ENCODE measurements around the gene THAP11. TPM values are rescaled to one million over a fixed set of nuclear protein-coding genes. Genes with fewer than 3 reads are reported as not detected.

THAP11 gene
- total and polyA plus RNA-seq, 2 of the 13 experiments (the other 11 are each of a cell fraction or from before 2014, with no cell fraction given) = 44.2 to 53.4 TPM

DNA sequence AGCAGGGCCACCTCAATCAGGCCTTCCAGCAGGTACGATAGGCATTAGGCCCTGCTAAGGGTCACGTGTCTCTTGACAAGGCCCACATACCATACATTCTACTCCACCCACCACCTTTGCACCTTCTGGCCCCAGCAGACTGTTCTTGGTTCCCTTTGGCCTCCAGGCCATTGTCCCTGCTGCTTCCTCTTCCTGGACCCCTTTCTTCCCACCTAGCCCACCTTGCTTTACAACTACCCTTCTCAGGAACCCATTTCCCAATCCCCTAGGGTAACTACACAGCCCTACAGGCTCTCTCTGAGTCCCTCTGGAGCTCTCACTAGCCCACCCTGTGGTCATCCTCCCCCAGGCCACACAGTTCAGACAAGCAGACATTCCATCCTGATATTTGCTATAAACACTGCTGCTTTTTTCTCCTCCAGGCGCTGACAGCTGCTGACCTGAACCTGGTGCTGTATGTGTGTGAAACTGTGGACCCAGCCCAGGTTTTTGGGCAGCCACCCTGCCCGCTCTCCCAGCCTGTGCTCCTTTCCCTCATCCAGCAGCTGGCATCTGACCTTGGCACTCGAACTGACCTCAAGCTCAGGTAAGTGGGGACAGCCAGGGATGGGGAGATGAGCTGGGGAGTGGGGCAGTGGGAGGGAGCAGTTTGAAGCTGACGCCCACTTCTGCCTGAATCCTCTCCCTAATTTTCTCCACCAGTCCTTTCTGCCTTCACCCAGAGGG is 41.2 kb downstream of the THAP11 start (continued):
- 0 out of 2 replicates have a peak, but pooled peaks have one; percentile 12 for TF ChIP-seq ZFP91 (CRISPR knock-in tag; IDR thresholded peaks at IDR 0.05; ENCODE audit: borderline replicate concordance)
- TF ChIP-seq ZNF33A (CRISPR knock-in tag; IDR thresholded peaks at IDR 0.05; ENCODE audit: borderline replicate concordance) = no peak
- TF ChIP-seq ZNF12 (CRISPR knock-in tag; IDR thresholded peaks at IDR 0.05) = no peak
- TF ChIP-seq POGZ (CRISPR knock-in tag; IDR thresholded peaks at IDR 0.05) = no peak
- no peak for TF ChIP-seq ZC3H4 (CRISPR knock-in tag; IDR thresholded peaks at IDR 0.05; ENCODE audit: borderline replicate concordance)
- no peak for TF ChIP-seq ZNF557 (CRISPR knock-in tag; IDR thresholded peaks at IDR 0.05)
- TF ChIP-seq JARID2 (CRISPR knock-in tag; IDR thresholded peaks at IDR 0.05; ENCODE audit: insufficient replicate concordance) = peak; percentile 27
- TF ChIP-seq KDM5B (CRISPR knock-in tag; IDR thresholded peaks at IDR 0.05; ENCODE audit: borderline replicate concordance) = no peak
- no peak for TF ChIP-seq MTA1 (CRISPR knock-in tag; IDR thresholded peaks at IDR 0.05; ENCODE audit: borderline replicate concordance)
- TF ChIP-seq MXD4 (CRISPR knock-in tag; IDR thresholded peaks at IDR 0.05) = 0 out of 2 replicates have a peak, but pooled peaks have one; percentile 34
- 0 out of 2 replicates have a peak, but pooled peaks have one; percentile 58 for TF ChIP-seq HNRNPL (IDR thresholded peaks at IDR 0.05; ENCODE audit: low read depth, low read length)
- no peak for TF ChIP-seq HOXA7 (CRISPR knock-in tag; IDR thresholded peaks at IDR 0.05)
- TF ChIP-seq, protein P1, sequence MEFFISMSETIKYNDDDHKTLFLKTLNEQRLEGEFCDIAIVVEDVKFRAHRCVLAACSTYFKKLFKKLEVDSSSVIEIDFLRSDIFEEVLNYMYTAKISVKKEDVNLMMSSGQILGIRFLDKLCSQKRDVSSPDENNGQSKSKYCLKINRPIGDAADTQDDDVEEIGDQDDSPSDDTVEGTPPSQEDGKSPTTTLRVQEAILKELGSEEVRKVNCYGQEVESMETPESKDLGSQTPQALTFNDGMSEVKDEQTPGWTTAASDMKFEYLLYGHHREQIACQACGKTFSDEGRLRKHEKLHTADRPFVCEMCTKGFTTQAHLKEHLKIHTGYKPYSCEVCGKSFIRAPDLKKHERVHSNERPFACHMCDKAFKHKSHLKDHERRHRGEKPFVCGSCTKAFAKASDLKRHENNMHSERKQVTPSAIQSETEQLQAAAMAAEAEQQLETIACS (CRISPR knock-in tag; IDR thresholded peaks at IDR 0.05) = 0 out of 2 replicates have a peak, but pooled peaks have one; percentile 32
- no peak for TF ChIP-seq CERS6 (CRISPR knock-in tag; IDR thresholded peaks at IDR 0.05)
- TF ChIP-seq HOMEZ (CRISPR knock-in tag; IDR thresholded peaks at IDR 0.05; ENCODE audit: low read depth) = no peak
- no peak for TF ChIP-seq ZNF891 (CRISPR knock-in tag; IDR thresholded peaks at IDR 0.05)
- TF ChIP-seq HNF4G (IDR thresholded peaks at IDR 0.05; ENCODE audit: borderline replicate concordance, low read depth, low read length) = peak; percentile 37; the same call in 1 of the 2 replicates
- no peak for TF ChIP-seq HNF4G (CRISPR knock-in tag; IDR thresholded peaks at IDR 0.05; ENCODE audit: borderline replicate concordance, low read depth)
- no peak for TF ChIP-seq SP1 (IDR thresholded peaks at IDR 0.05)
- TF ChIP-seq SP1 (CRISPR knock-in tag; IDR thresholded peaks at IDR 0.05) = no peak
- TF ChIP-seq SOX13 (IDR thresholded peaks at IDR 0.05) = no peak
- peak in 1 of 2 experiments; percentile 43; a peak in 1 of 4 replicates for TF ChIP-seq SOX13 (CRISPR knock-in tag; conservative IDR thresholded peaks at IDR 0.05 in 1 of 2, IDR thresholded peaks at IDR 0.05 in 1 of 2)
- TF ChIP-seq PAWR (CRISPR knock-in tag; IDR thresholded peaks at IDR 0.05; ENCODE audit: borderline replicate concordance) = no peak
- TF ChIP-seq, protein P2, sequence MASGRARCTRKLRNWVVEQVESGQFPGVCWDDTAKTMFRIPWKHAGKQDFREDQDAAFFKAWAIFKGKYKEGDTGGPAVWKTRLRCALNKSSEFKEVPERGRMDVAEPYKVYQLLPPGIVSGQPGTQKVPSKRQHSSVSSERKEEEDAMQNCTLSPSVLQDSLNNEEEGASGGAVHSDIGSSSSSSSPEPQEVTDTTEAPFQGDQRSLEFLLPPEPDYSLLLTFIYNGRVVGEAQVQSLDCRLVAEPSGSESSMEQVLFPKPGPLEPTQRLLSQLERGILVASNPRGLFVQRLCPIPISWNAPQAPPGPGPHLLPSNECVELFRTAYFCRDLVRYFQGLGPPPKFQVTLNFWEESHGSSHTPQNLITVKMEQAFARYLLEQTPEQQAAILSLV (CRISPR knock-in tag; IDR thresholded peaks at IDR 0.05; ENCODE audit: borderline replicate concordance) = no peak

Data from HepG2 (cell line).